COLO668 (cell line): ENCODE data around the gene USP13.

Experiments
- DNase-seq: peaks from one replicate; lab custom pipeline; 2025; ENCODE audit not compliant: unreplicated experiment; lab: John Stamatoyannopoulos, UW

USP13 gene

GRCh38 chr3:179694731-179695130 is 41.9 kb downstream of the USP13 start:
- DNase-seq: no peak

DNA sequence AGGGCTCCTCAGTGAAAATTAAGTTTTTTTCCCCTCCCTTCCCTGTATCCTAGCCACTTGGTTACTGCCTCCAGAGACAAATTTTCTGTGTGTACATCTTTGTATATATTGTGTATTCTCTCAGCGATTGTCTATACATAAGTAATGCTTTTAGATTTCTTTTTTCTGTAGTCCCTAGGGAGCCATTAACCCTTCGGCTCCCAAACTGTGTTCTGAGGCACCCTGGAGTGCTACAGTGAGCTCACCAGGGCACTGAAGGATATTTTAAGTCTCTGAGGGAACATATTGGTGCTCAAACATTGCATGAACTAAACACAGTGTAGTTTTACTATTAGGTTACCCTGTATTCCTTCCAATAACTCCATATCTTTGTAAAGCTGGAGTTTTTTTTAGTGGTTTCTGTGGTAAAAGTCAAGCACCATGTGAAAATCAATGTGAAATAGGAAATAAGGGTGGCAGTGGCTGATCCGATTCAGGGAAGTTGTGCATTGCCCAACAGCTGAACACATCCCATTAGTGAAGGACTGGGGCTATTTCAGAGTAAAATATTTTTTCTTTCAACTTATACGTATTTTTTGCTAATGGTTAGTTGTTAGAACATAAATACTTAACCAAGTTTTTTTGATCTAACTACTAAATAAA is 43.0 kb downstream of the USP13 start:
- no peak for DNase-seq

DNA sequence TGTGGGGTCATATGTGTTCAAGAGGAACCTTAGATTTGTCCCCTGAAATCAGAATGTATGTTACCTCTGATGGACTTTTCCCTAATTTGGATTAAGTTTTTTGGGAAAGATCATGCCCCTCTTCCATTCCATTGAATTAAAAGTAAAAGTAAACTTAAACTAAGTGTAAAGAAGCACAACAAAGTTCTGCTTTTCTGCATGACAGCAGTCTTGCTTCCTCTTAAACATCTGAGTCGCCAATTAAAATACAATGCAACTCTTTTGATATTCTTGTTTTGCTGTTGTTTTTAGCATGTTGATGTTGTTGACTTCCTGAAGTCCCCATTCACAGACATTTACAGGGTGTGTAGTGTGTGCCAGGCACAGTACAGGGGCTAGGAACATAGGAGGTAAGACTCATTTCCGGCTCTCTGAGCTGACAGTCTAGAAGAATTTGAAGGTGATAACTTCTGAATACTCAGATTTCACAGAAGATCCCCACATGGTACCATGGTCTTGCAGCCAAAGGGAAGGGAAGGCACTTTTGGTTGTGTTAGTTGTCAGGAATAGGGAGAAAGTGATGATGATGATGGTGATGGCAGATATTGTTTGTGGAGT is 45.0 kb downstream of the USP13 start:
- no peak for DNase-seq

- DNase-seq: no peak
Observed at GRCh38 chr3:179700716-179701115, 47.9 kb downstream of the USP13 start.

DNA sequence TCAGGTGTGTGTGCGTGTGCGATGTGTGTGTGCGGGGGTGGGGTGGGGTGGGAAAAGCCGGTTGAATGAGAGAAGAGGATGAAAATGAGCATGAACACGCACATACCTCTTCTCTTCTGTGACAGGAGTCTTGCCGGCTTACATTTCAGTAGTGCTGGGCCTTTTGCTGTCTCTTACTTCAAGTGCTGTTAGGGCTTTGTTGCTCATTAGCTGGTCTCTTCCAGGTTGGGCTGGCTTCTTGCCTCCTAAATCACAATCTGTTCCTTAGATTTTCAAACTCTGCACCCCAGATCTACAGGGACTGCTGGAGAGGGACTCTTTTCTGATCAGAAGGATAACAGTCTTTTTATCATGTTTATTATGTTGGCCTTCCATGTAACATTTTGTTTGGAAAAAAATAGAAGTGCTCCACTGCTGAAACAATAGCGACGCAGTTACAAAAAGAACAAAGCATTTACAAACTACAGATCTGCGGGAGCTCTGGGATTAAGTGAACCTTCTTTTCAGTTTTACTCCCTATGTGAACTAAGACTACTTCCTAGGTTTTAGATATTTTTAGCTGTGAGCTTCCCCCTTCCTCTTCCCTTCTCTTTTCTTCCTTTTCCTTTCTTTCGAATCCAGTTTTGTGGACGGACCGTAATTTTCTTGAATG is 48.5 kb downstream of the USP13 start:
- DNase-seq: no peak

DNA sequence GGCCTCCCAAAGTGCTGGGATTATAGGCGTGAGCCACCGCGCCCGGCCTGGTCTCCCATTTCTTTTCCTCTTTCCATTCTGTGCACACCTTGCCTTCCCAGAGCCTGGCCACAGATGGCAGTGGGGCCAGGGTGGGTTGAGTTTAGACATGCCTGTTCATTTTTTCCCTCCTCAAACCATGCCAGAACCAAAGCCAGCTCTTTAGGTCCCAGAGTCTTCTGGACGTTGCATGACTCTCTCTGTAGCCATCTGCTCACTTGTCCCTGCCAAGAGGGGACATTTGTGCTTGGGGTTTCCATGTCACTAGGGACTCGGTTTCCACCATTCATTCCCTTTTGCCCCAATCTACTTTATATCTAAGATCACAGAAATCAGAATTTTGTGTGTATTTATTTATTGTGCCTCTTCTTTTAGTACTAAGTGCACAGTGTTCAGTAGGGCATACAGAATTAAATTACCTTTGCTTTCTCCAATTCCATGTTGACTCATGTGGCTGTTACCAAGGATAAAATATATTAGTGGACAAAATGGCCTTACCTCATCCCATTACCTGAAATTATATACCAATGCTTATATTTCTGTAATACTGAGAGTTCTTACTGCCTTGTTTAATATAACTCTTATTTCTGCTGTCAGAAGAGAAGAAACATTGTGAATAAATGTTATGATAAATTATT is 49.6 kb downstream of the USP13 start:
- DNase-seq: no peak

DNA sequence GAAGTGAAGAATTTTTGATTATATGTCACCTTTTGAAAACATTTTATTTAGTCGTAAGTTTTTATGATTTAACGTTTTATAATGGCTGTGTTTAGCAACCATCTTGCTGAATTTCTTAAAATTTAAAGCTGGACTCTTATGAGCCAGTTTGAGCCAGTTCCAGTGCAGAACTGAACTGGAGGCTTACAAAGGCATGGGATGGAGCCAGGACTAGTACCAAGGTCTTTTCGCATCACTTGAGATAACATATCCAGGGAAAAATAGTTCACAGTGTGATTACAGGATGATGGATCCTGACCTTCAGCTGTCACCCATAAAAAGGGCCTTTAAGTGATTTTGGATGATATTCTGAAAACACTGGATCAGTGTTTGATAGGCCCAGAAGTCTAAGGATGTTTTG is 51.0 kb downstream of the USP13 start:
- DNase-seq: no peak

DNA sequence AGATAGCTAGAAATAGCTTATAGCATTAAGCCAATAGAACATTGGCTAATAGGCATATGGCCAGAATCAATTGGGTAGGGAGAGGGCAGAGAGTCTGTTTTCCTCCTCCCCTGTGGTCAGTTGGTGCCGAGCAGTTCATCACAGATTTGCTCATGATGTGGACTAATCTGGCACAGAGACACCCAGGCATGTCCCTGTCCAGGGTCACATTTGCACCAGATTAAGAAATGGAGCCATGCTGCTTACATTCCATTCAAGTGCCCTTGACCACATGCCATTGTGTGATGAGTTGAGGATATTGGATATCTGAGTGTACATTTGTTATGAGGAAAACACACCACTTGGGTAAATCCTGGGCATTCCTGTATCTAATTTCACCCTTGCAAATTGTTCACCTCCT is 53.4 kb downstream of the USP13 start:
- DNase-seq: no peak

GRCh38 chr3:179710079-179710478 is 57.2 kb downstream of the USP13 start:
- no peak for DNase-seq

- no peak for DNase-seq
Observed at GRCh38 chr3:179713643-179714090, 60.8 kb downstream of the USP13 start.

DNA sequence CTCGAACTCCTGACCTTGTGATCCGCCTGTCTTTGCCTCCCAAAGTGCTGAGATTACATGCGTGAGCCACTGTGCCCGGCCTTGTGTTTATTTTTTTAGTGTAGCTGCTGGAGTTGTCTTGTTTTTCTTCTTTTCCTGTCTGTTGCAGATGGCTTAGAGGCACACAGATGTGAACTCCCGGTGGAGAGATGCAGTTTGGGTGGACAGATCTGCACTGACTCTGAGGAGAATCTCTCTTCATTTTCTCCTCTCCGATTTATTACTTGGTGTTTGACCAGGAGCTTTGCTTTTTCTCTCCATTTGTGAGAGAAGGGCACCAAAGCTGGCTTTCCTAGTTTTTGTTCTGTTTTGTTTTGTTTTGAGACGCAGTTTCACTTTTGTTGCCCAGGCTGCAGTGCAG is 62.7 kb downstream of the USP13 start:
- no peak for DNase-seq

GRCh38 chr3:179716226-179716625 is 63.4 kb downstream of the USP13 start:
- DNase-seq: no peak

GRCh38 chr3:179716811-179717210 is 64.0 kb downstream of the USP13 start:
- DNase-seq: no peak

GRCh38 chr3:179717219-179717618 is 64.4 kb downstream of the USP13 start:
- DNase-seq: no peak

GRCh38 chr3:179719048-179719734 is 66.4 kb downstream of the USP13 start:
- DNase-seq: no peak

DNA sequence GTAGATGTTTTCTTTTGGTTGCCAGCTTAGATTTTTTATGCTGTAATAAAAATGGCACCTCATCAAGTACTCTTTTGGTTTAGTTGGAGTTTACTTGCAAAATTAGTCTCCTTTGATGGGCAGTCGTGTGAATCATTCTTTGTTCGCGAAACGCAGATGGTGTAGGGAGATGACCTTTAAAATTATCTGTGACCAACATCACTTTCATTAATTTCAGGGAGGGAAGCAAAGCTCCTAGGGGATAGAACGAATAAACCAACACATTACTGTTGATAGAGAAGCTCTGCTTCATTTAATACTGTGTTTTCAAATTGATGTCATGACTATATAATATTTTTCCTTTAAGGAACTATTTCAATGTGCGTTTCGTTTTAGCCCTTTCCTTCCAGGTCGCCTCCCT is 67.4 kb downstream of the USP13 start:
- DNase-seq: no peak

DNA sequence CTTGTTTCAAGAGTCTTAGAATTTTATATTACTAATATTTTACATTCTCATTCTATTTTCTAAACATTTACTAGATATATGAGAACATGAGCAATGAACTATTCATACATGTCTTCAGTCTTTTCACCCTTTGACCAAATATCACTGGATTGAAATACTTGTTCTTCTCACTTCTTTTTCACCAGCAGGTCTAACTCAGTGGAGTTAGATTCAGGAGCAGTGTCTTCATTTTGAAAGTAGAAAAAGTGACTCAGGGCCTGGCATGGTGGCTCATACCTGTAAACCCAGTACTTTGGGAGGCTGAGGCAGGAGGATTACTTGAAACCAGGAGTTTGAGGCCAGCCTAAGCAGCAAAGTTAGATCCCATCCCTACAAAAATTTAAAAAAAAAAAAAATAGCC is 70.8 kb downstream of the USP13 start:
- no peak for DNase-seq

DNA sequence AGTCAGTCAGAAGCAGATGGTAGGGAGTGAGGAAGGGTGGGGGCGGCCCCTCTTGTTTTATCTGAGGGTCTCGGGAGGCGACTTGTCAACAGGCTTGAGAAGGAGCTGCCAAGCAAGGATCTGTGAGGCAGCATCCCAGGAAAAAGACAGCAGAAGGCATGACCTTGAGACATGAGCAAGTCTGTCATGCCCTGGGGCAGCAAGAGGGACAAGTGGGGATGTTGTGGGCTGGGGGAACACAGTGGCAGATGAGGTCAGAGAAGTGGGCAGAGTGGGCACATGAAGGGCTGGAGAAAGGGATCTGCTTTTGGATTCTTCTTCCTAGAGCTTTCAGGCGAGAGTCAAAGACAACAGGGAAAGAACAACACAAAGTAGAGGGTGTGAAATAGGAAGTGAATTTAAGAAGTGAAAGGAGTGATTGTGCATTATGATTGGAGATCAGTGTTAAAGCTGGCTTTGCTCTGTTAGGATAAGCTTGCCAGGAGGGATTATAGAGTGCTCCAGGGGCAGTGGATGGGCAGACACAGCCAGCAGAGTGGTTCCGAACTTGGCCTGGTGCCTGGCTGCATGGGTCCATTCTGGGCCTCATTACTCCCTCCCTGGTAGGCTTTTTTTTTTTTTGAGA is 73.3 kb downstream of the USP13 start:
- no peak for DNase-seq

GRCh38 chr3:179729086-179729485 is 76.2 kb downstream of the USP13 start:
- DNase-seq: no peak

- DNase-seq: no peak
Observed at GRCh38 chr3:179729981-179730380, 77.1 kb downstream of the USP13 start.

GRCh38 chr3:179730506-179730905 is 77.7 kb downstream of the USP13 start:
- DNase-seq: no peak
